CD14-positive monocyte (primary cell): ENCODE results near the gene PKIB. TPM values are rescaled to one million over a fixed set of nuclear protein-coding genes. Genes with fewer than 3 reads are reported as not detected.

ENCODE experiments used
- DNase-seq, 3 donors: peaks; one replicate each; pipeline ENCODE4 v3.0.0-alpha.2; 2011 to 2022
- H2AFZ ChIP-seq: 2 replicates; pipeline ENCODE4 v1.6.0; 2012; ENCODE audit warnings: mild to moderate bottlenecking, low read depth, low read length, inconsistent platforms; ENCODE audit not compliant: insufficient read depth, poor library complexity, severe bottlenecking
- H3K27ac ChIP-seq, 2 donors: 1 replicate in 1 of 2; 2 replicates in 1 of 2; pipeline ENCODE4 v1.5.1; 2012 to 2013; ENCODE audit warnings: low read length in 2 of 2, control low read depth in 1 of 2, inconsistent platforms in 1 of 2, low read depth in 1 of 2, mild to moderate bottlenecking in 1 of 2
- H3K27me3 ChIP-seq, 2 donors: one replicate each; pipeline versions ENCODE4 v1.6.0 to v1.6.1; 2011 to 2013; ENCODE audit warnings: low read length in 2 of 2; ENCODE audit not compliant: control insufficient read depth in 2 of 2, insufficient read depth in 2 of 2
- H3K36me3 ChIP-seq, 2 donors: replicated peaks in 1 of 2; 1 replicate in 1 of 2; 2 replicates in 1 of 2; pipeline versions ENCODE4 v1.5.1 to v1.6.1; 2012 to 2013; ENCODE audit warnings: low read length in 2 of 2, control low read depth in 1 of 2, inconsistent platforms in 1 of 2, mild to moderate bottlenecking in 1 of 2; ENCODE audit not compliant: insufficient read depth in 2 of 2, control insufficient read depth in 1 of 2
- H3K4me1 ChIP-seq, 2 donors: 1 replicate in 1 of 2; 2 replicates in 1 of 2; pipeline versions ENCODE4 v1.5.1 to v1.6.1; 2012 to 2013; ENCODE audit warnings: low read length in 2 of 2, control low read depth in 1 of 2, inconsistent platforms in 1 of 2, mild to moderate bottlenecking in 1 of 2, moderate library complexity in 1 of 2; ENCODE audit not compliant: insufficient read depth in 2 of 2, control insufficient read depth in 1 of 2
- H3K4me2 ChIP-seq: replicated peaks from 2 replicates; pipeline ENCODE3; 2012; ENCODE audit warnings: low read length, moderate library complexity, mild to moderate bottlenecking; ENCODE audit not compliant: poor library complexity, severe bottlenecking; ENCODE audit errors: extremely low read depth
- H3K4me3 ChIP-seq, 3 experiments: fragments of 200-600 bp in 1 of 3; sonication (generic) in 1 of 3; replicated peaks in 1 of 3; 1 replicate in 2 of 3; 2 replicates in 1 of 3; pipeline ENCODE4 v1.5.1; 2011 to 2013; ENCODE audit warnings: low read length in 3 of 3, mild to moderate bottlenecking in 3 of 3, control low read depth in 2 of 3, low read depth in 2 of 3, inconsistent platforms in 1 of 3, moderate library complexity in 1 of 3
- H3K79me2 ChIP-seq: 2 replicates; pipeline ENCODE4 v1.6.0; 2012; ENCODE audit warnings: mild to moderate bottlenecking, control low read depth, inconsistent platforms, low read length, moderate library complexity; ENCODE audit not compliant: insufficient read depth
- H3K9ac ChIP-seq: 2 replicates; pipeline ENCODE4 v1.6.0; 2017; ENCODE audit warnings: low read length, mild to moderate bottlenecking; ENCODE audit not compliant: insufficient read depth, poor library complexity, severe bottlenecking
- H3K9me3 ChIP-seq, 2 donors: replicated peaks in 1 of 2; 1 replicate in 1 of 2; 2 replicates in 1 of 2; pipeline versions ENCODE4 v1.5.1 to v1.6.1; 2012 to 2013; ENCODE audit warnings: low read length in 2 of 2, control low read depth in 1 of 2; ENCODE audit not compliant: control insufficient read depth in 1 of 2, insufficient read depth in 1 of 2
- H4K20me1 ChIP-seq: 2 replicates; pipeline ENCODE4 v1.6.0; 2012; ENCODE audit warnings: mild to moderate bottlenecking, low read length, control low read depth, moderate library complexity; ENCODE audit not compliant: insufficient read depth
- H3K27ac Mint-ChIP-seq, 7 donors: one replicate each; pipeline ENCODE4 v1.8.0; 2020; ENCODE audit warnings: mild to moderate bottlenecking in 7 of 7, mixed read lengths in 7 of 7, moderate library complexity in 6 of 7, inconsistent platforms in 2 of 7
- H3K27me3 Mint-ChIP-seq, 3 donors: one replicate each; pipeline ENCODE4 v1.8.0; 2021 to 2022; ENCODE audit warnings: low read depth in 3 of 3, mild to moderate bottlenecking in 3 of 3, mixed read lengths in 3 of 3, moderate library complexity in 3 of 3, inconsistent platforms in 1 of 3
- H3K36me3 Mint-ChIP-seq, 2 donors: one replicate each; pipeline ENCODE4 v1.8.0; 2020; ENCODE audit warnings: mixed read lengths in 2 of 2, inconsistent platforms in 1 of 2, mild to moderate bottlenecking in 1 of 2
- H3K4me1 Mint-ChIP-seq: one replicate; pipeline ENCODE4 v1.8.0; 2020; ENCODE audit warnings: mild to moderate bottlenecking, mixed read lengths
- H3K4me3 Mint-ChIP-seq, 2 donors: one replicate each; pipeline ENCODE4 v1.8.0; 2020; ENCODE audit warnings: mild to moderate bottlenecking in 2 of 2, mixed read lengths in 2 of 2, moderate library complexity in 1 of 2
- H3K9me3 Mint-ChIP-seq, 7 donors: one replicate each; pipeline ENCODE4 v1.8.0; 2020 to 2022; ENCODE audit warnings: mixed read lengths in 7 of 7, mild to moderate bottlenecking in 6 of 7, moderate library complexity in 6 of 7, inconsistent platforms in 2 of 7
- WGBS: methylation state at CpG from one replicate; pipeline ENCODE4 v1.1.5; 2013; ENCODE audit warnings: missing lambda C conversion rate; ENCODE audit not compliant: insufficient coverage; 5-methylcytosine and 5-hydroxymethylcytosine counted together
- intact Hi-C, 2 donors: fragments of 100-400 bp; cut with micrococcal nuclease; formaldehyde crosslinking; loops; one replicate each; pipeline versions ENCODE4 v1.15.0 to v1.15.1; 2023
- polyA plus RNA-seq, 3 donors: library from polyadenylated mRNA; depleted of rRNA in 1 of 3; unstranded in 2 of 3; stranded (reverse) in 1 of 3; fragments of 300-500 nt in 2 of 3; fragments of >200 nt in 1 of 3; fragmentation: Illumina TruSeq in 2 of 3; gene quantifications; 1 replicate in 2 of 3; 2 replicates in 1 of 3; pipeline ENCODE4 v1.2.3, GENCODE V29; 2012 to 2021
- small RNA-seq: library from RNA; depleted of rRNA; stranded (forward); fragments of <200 nt; gene quantifications from one replicate; pipeline ENCODE3, GENCODE V24; 2012; ENCODE audit warnings: low read depth; ENCODE audit not compliant: insufficient read length
- TF ChIP-seq, protein P1 (sequence below): fragments of 200-600 bp; IDR thresholded peaks from one replicate; pipeline ENCODE4 v1.8.0; 2022; ENCODE audit warnings: antibody characterized with exemption, mild to moderate bottlenecking

PKIB gene
- polyA plus RNA-seq, 3 donors: 1.3 to 2.0 (median 1.4) TPM

DNA sequence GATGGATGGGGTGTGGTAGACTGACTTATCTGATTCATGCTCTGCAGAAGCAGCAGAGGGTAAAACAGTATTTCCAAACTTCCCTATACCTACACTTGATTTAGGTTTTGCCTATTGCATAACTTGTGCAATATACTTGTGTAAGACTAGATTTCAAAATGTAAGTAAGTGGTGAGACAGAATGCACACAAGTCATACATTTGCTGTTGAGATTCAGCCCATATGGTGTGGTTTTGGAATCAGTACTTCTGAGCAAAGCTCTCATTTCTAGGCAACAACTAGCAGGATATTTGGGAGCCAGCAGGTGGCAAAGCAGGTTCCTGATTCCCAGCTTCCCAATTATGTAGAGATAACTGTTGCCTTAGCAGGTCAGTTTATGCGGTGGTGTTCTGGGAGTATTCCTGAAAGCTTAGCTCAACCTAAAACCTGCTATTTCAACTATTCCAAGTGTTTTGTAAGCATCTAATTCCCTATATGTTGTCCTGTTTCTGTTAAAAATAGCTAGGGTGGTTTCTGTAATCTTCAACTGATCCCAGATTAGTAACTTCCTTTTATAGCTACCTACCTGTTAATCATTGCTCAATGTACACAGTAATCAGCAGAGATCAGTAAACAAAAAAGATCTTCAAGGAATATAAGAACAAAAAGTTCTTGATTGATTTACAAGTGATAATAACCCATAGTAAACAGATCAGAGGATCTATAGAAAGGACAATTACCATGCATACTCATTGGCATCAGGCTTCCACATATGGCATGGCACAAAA, 160.8 kb downstream of the PKIB start:
- H3K27me3 ChIP-seq: no peaks in the 10 kb centered on the region
- peak overlapping the region; percentile 28 for H3K9ac ChIP-seq
- Mint-ChIP-seq H3K4me1 (peaks cover 34% of the 10 kb centered on the region), H3K36me3 (no peaks in the 10 kb centered on the region), H3K27me3 (peaks cover 0 to 3% (median 1%) of the 10 kb centered on the region in 3 donors), H3K27ac (peak overlapping the region; percentile 78 to 94 (median 92)), H3K4me3 (peak overlapping the region in 1 of 2 donors; percentile 62), H3K9me3 (peaks cover 0 to under 1% (median 0%) of the 10 kb centered on the region in 7 donors)
- H3K4me2 ChIP-seq: peak overlapping the region; percentile 57
- no peaks in the 10 kb centered on the region for H3K9me3 ChIP-seq
- H3K79me2 ChIP-seq: no peaks in the 10 kb centered on the region
- H3K4me3 ChIP-seq: peak overlapping the region in 1 of 3 experiments; percentile 33
- peak overlapping the region; percentile 59 to 83 for H3K27ac ChIP-seq
- no peak overlapping the region for H2AFZ ChIP-seq
- H3K36me3 ChIP-seq: no peaks in the 10 kb centered on the region
- H4K20me1 ChIP-seq: no peaks in the 10 kb centered on the region
- no CpG with 5 or more reads among the region's 1 CpG for WGBS
- intact Hi-C loops: no loop called here
- DNase-seq: peak; percentile 86 to 95 (median 94)
- peaks cover 29 to 43% of the 10 kb centered on the region in 2 donors for H3K4me1 ChIP-seq
- TF ChIP-seq, protein P1, sequence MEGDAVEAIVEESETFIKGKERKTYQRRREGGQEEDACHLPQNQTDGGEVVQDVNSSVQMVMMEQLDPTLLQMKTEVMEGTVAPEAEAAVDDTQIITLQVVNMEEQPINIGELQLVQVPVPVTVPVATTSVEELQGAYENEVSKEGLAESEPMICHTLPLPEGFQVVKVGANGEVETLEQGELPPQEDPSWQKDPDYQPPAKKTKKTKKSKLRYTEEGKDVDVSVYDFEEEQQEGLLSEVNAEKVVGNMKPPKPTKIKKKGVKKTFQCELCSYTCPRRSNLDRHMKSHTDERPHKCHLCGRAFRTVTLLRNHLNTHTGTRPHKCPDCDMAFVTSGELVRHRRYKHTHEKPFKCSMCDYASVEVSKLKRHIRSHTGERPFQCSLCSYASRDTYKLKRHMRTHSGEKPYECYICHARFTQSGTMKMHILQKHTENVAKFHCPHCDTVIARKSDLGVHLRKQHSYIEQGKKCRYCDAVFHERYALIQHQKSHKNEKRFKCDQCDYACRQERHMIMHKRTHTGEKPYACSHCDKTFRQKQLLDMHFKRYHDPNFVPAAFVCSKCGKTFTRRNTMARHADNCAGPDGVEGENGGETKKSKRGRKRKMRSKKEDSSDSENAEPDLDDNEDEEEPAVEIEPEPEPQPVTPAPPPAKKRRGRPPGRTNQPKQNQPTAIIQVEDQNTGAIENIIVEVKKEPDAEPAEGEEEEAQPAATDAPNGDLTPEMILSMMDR: no peak

GRCh38 chr6:122772724-122773415, 162.7 kb downstream of the PKIB start:
- Mint-ChIP-seq H3K4me1 (peaks cover 30% of the 10 kb centered on the region), H3K36me3 (no peaks in the 10 kb centered on the region), H3K9me3 (peaks cover 0 to 4% (median 0%) of the 10 kb centered on the region in 7 donors), H3K4me3 (no peak overlapping the region), H3K27ac (peak overlapping the region in 2 of 7 donors; percentile 53 to 78), H3K27me3 (peaks cover 0 to 3% (median 1%) of the 10 kb centered on the region in 3 donors)
- Histone ChIP-seq H3K9me3 (no peaks in the 10 kb centered on the region), H3K27ac (peak overlapping the region in 1 of 2 donors; percentile 43), H3K4me3 (no peak overlapping the region), H4K20me1 (no peaks in the 10 kb centered on the region), H3K36me3 (no peaks in the 10 kb centered on the region), H3K9ac (no peak overlapping the region), H3K79me2 (no peaks in the 10 kb centered on the region), H3K4me1 (peaks cover 29 to 39% of the 10 kb centered on the region in 2 donors), H3K27me3 (no peaks in the 10 kb centered on the region), H3K4me2 (no peak overlapping the region), H2AFZ (no peak overlapping the region)
- no peak for DNase-seq
- 94% methylated on average over 3 of the region's 3 CpGs for WGBS
- TF ChIP-seq, protein P1: no peak
- intact Hi-C loops: no loop called here

Small RNA genes within 50 kb of the gene (small RNA-seq; reads per million reads assigned to genes)
- not detected for gene RN7SL564P

Other genes with a start within 250 kb of the PKIB start
- 1 to 10 TPM; 2.3 to 8.8 (median 2.6) TPM for gene HSF2, start 210.8 kb upstream of the PKIB start, polyA plus RNA-seq
- gene SERINC1, start 138.6 kb upstream of the PKIB start, polyA plus RNA-seq: 100 to 1,000 TPM in 2 of 3 donors, 10 to 100 TPM in 1; 38.9 to 161 (median 125) TPM
- gene FABP7, start 169.3 kb downstream of the PKIB start, polyA plus RNA-seq: not detected
- 10 to 100 TPM; 21.3 to 30.1 (median 21.7) TPM for gene SMPDL3A, start 178.9 kb downstream of the PKIB start, polyA plus RNA-seq